Measurements from ENCODE around the gene MPPED2. TPM values are rescaled to one million over a fixed set of nuclear protein-coding genes. Genes with fewer than 3 reads are reported as not detected.

MPPED2 gene
- total RNA-seq, 3 donors from 2014 or later (not counting 1 experiment from before 2014, with no cell fraction given) = 0.99 to 4.2 (median 2.5) TPM

GRCh38 chr11:30535818-30536217, 50.3 kb downstream of the MPPED2 start:
- TF ChIP-seq CTCF (IDR thresholded peaks at IDR 0.05) = no peak
- no peaks in the 10 kb centered on the region for H3K9me3 Mint-ChIP-seq
- H3K9me3 ChIP-seq (ENCODE audit: control insufficient read depth, insufficient read depth, low read length) = no peaks in the 10 kb centered on the region
- ATAC-seq = no peak
- no peak overlapping the region for H3K4me3 Mint-ChIP-seq
- H3K4me1 ChIP-seq (ENCODE audit: control insufficient read depth, insufficient read depth, low read length) = no peaks in the 10 kb centered on the region
- H3K4me3 ChIP-seq (ENCODE audit: low read length) = no peak overlapping the region
- H3K27ac ChIP-seq (ENCODE audit: low read length) = no peak overlapping the region
- no peaks in the 10 kb centered on the region for H3K36me3 Mint-ChIP-seq
- no peaks in the 10 kb centered on the region for H3K27me3 ChIP-seq (ENCODE audit: control insufficient read depth, insufficient read depth, low read length)
- H3K27ac Mint-ChIP-seq = no peak overlapping the region
- 91% methylated on average over 13 of the region's 13 CpGs for WGBS (ENCODE audit: insufficient coverage)
- H3K4me1 Mint-ChIP-seq = peaks cover 14 to 15% of the 10 kb centered on the region in 2 donors
- DNase-seq = no peak
- intact Hi-C loops (cut with micrococcal nuclease) = no loop called here
- peaks cover 0 to 8% of the 10 kb centered on the region in 2 donors for H3K27me3 Mint-ChIP-seq (ENCODE audit: low read depth in 2 of 2)
- H3K36me3 ChIP-seq (ENCODE audit: control insufficient read depth, insufficient read depth, low read length) = no peaks in the 10 kb centered on the region

- H3K4me3 Mint-ChIP-seq = no peak overlapping the region
- H3K27me3 Mint-ChIP-seq (ENCODE audit: low read depth in 2 of 2) = peaks cover 0 to 6% of the 10 kb centered on the region in 2 donors
- intact Hi-C loops (cut with micrococcal nuclease) = no loop called here
- H3K27ac ChIP-seq (ENCODE audit: low read length) = no peak overlapping the region
- H3K27me3 ChIP-seq (ENCODE audit: control insufficient read depth, insufficient read depth, low read length) = no peaks in the 10 kb centered on the region
- H3K36me3 ChIP-seq (ENCODE audit: control insufficient read depth, insufficient read depth, low read length) = no peaks in the 10 kb centered on the region
- peaks cover 14 to 15% of the 10 kb centered on the region in 2 donors for H3K4me1 Mint-ChIP-seq
- no peaks in the 10 kb centered on the region for H3K4me1 ChIP-seq (ENCODE audit: control insufficient read depth, insufficient read depth, low read length)
- no peaks in the 10 kb centered on the region for H3K9me3 Mint-ChIP-seq
- H3K9me3 ChIP-seq (ENCODE audit: control insufficient read depth, insufficient read depth, low read length) = no peaks in the 10 kb centered on the region
- ATAC-seq = no peak
- DNase-seq = no peak
- TF ChIP-seq CTCF (IDR thresholded peaks at IDR 0.05) = no peak
- 69% methylated on average over 2 of the region's 2 CpGs for WGBS (ENCODE audit: insufficient coverage)
- H3K27ac Mint-ChIP-seq = no peak overlapping the region
- H3K4me3 ChIP-seq (ENCODE audit: low read length) = no peak overlapping the region
- no peaks in the 10 kb centered on the region for H3K36me3 Mint-ChIP-seq
Observed at GRCh38 chr11:30533445-30533947, 52.7 kb downstream of the MPPED2 start.

- Histone ChIP-seq H3K27me3 (ENCODE audit: control insufficient read depth, insufficient read depth, low read length) (no peaks in the 10 kb centered on the region), H3K36me3 (ENCODE audit: control insufficient read depth, insufficient read depth, low read length) (no peaks in the 10 kb centered on the region), H3K4me1 (ENCODE audit: control insufficient read depth, insufficient read depth, low read length) (no peaks in the 10 kb centered on the region), H3K9me3 (ENCODE audit: control insufficient read depth, insufficient read depth, low read length) (no peaks in the 10 kb centered on the region), H3K27ac (ENCODE audit: low read length) (no peak overlapping the region), H3K4me3 (ENCODE audit: low read length) (no peak overlapping the region)
- Mint-ChIP-seq H3K4me1 (peaks cover 0 to under 1% of the 10 kb centered on the region in 2 donors), H3K27ac (no peak overlapping the region), H3K9me3 (no peaks in the 10 kb centered on the region), H3K4me3 (no peak overlapping the region), H3K36me3 (no peaks in the 10 kb centered on the region), H3K27me3 (ENCODE audit: low read depth in 2 of 2) (no peaks in the 10 kb centered on the region)
- ATAC-seq (no peak), DNase-seq (no peak)
- intact Hi-C loops (cut with micrococcal nuclease) = no loop called here
- TF ChIP-seq CTCF (IDR thresholded peaks at IDR 0.05) = no peak
- 58% methylated on average over 3 of the region's 3 CpGs for whole genome bisulfite sequencing (ENCODE audit: insufficient coverage)
Observed at GRCh38 chr11:30527566-30527965, 58.6 kb downstream of the MPPED2 start.

- 95% methylated on average over 1 of the region's 3 CpGs for WGBS (ENCODE audit: insufficient coverage)
- Histone ChIP-seq H3K9me3 (ENCODE audit: control insufficient read depth, insufficient read depth, low read length) (no peaks in the 10 kb centered on the region), H3K36me3 (ENCODE audit: control insufficient read depth, insufficient read depth, low read length) (no peaks in the 10 kb centered on the region), H3K27me3 (ENCODE audit: control insufficient read depth, insufficient read depth, low read length) (no peaks in the 10 kb centered on the region), H3K27ac (ENCODE audit: low read length) (no peak overlapping the region), H3K4me3 (ENCODE audit: low read length) (no peak overlapping the region), H3K4me1 (ENCODE audit: control insufficient read depth, insufficient read depth, low read length) (no peaks in the 10 kb centered on the region)
- Mint-ChIP-seq H3K4me3 (no peak overlapping the region), H3K36me3 (no peaks in the 10 kb centered on the region), H3K27ac (no peak overlapping the region), H3K27me3 (ENCODE audit: low read depth in 2 of 2) (no peaks in the 10 kb centered on the region), H3K4me1 (no peaks in the 10 kb centered on the region), H3K9me3 (no peaks in the 10 kb centered on the region)
- DNase-seq = no peak
- intact Hi-C loops (cut with micrococcal nuclease) = no loop called here
- no peak for ATAC-seq
- no peak for TF ChIP-seq CTCF (IDR thresholded peaks at IDR 0.05)
Observed at GRCh38 chr11:30526558-30526957, 59.6 kb downstream of the MPPED2 start.

All from natural killer cell (primary cell).